Measurements from ENCODE around the gene VMAC. TPM values are rescaled to one million over a fixed set of nuclear protein-coding genes. Genes with fewer than 3 reads are reported as not detected.

The VMAC gene
- total and polyA plus RNA-seq, 2 donors from 2014 or later = 2.3 to 8.7 TPM

GRCh38 chr19:5932609-5933262, 28.1 kb downstream of the VMAC start:
- Histone ChIP-seq H3K9me3 (ENCODE audit: control insufficient read depth in 2 of 3, insufficient read depth in 1 of 3, low read length in 3 of 3) (no peaks in the 10 kb centered on the region), H3K27me3 (ENCODE audit: control insufficient read depth, insufficient read depth, low read length) (no peaks in the 10 kb centered on the region), H3K27ac (ENCODE audit: low read depth in 2 of 2, low read length in 2 of 2) (no peak overlapping the region), H3K36me3 (ENCODE audit: control insufficient read depth in 2 of 3, insufficient read depth in 3 of 3, low read length in 3 of 3) (peaks cover 7 to 30% (median 16%) of the 10 kb centered on the region in 3 donors), H3K9ac (ENCODE audit: low read length in 3 of 3) (no peak overlapping the region), H3K4me3 (ENCODE audit: low read length in 3 of 3) (no peak overlapping the region), H3K4me1 (ENCODE audit: control insufficient read depth in 2 of 3, insufficient read depth in 2 of 3, low read depth in 1 of 3, low read length in 3 of 3) (peaks cover 0 to 3% (median 2%) of the 10 kb centered on the region in 3 donors)
- no peak for DNase-seq
- TF ChIP-seq, protein P1, sequence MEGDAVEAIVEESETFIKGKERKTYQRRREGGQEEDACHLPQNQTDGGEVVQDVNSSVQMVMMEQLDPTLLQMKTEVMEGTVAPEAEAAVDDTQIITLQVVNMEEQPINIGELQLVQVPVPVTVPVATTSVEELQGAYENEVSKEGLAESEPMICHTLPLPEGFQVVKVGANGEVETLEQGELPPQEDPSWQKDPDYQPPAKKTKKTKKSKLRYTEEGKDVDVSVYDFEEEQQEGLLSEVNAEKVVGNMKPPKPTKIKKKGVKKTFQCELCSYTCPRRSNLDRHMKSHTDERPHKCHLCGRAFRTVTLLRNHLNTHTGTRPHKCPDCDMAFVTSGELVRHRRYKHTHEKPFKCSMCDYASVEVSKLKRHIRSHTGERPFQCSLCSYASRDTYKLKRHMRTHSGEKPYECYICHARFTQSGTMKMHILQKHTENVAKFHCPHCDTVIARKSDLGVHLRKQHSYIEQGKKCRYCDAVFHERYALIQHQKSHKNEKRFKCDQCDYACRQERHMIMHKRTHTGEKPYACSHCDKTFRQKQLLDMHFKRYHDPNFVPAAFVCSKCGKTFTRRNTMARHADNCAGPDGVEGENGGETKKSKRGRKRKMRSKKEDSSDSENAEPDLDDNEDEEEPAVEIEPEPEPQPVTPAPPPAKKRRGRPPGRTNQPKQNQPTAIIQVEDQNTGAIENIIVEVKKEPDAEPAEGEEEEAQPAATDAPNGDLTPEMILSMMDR (IDR thresholded peaks at IDR 0.05; ENCODE audit: borderline replicate concordance, extremely low read depth, insufficient read depth) = no peak
- no peak for FAIRE-seq
- intact Hi-C loops (cut with DNase I) = no loop called here

GRCh38 chr19:5933391-5934068, 28.9 kb downstream of the VMAC start:
- H3K9me3 ChIP-seq (ENCODE audit: control insufficient read depth in 2 of 3, insufficient read depth in 1 of 3, low read length in 3 of 3) = no peaks in the 10 kb centered on the region

DNA sequence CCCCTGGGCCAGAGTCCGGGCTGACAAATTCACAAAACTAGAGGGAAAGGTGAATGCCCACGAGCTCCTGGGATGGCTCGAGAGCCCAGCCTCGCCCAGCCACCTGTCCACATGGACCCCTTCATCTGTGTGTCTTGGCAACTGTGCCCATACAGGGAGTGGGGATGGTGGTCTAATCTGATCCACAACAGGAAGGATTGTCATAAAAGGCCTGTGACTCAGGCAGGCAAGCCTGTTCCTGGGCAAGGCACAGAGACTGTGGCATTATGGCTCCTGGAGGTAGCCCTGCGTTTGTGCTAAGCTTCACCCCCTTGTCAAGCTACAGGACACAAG, 29.4 kb downstream of the VMAC start:
- Histone ChIP-seq H3K4me1 (ENCODE audit: control insufficient read depth in 2 of 3, insufficient read depth in 2 of 3, low read depth in 1 of 3, low read length in 3 of 3) (peaks cover 0 to 2% (median 2%) of the 10 kb centered on the region in 3 donors), H3K9ac (ENCODE audit: low read length in 3 of 3) (no peak overlapping the region), H3K27me3 (ENCODE audit: control insufficient read depth, insufficient read depth, low read length) (no peaks in the 10 kb centered on the region), H3K4me3 (ENCODE audit: low read length in 3 of 3) (no peak overlapping the region), H3K9me3 (ENCODE audit: control insufficient read depth in 2 of 3, insufficient read depth in 1 of 3, low read length in 3 of 3) (no peaks in the 10 kb centered on the region), H3K27ac (ENCODE audit: low read depth in 2 of 2, low read length in 2 of 2) (no peak overlapping the region), H3K36me3 (ENCODE audit: control insufficient read depth in 2 of 3, insufficient read depth in 3 of 3, low read length in 3 of 3) (peaks cover 5 to 28% (median 11%) of the 10 kb centered on the region in 3 donors)
- intact Hi-C loops (cut with DNase I) = no loop called here
- no peak for DNase-seq
- FAIRE-seq = no peak
- TF ChIP-seq, protein P1 (IDR thresholded peaks at IDR 0.05; ENCODE audit: borderline replicate concordance, extremely low read depth, insufficient read depth) = no peak

More at GRCh38 chr19:5933391-5934068, 28.9 kb downstream of the VMAC start:
- Histone ChIP-seq H3K4me1 (ENCODE audit: control insufficient read depth in 2 of 3, insufficient read depth in 2 of 3, low read depth in 1 of 3, low read length in 3 of 3) (peaks cover 0 to 2% (median 2%) of the 10 kb centered on the region in 3 donors), H3K9ac (ENCODE audit: low read length in 3 of 3) (no peak overlapping the region), H3K27ac (ENCODE audit: low read depth in 2 of 2, low read length in 2 of 2) (no peak overlapping the region), H3K36me3 (ENCODE audit: control insufficient read depth in 2 of 3, insufficient read depth in 3 of 3, low read length in 3 of 3) (peaks cover 5 to 28% (median 15%) of the 10 kb centered on the region in 3 donors), H3K4me3 (ENCODE audit: low read length in 3 of 3) (no peak overlapping the region), H3K27me3 (ENCODE audit: control insufficient read depth, insufficient read depth, low read length) (no peaks in the 10 kb centered on the region)
- no peak for DNase-seq
- intact Hi-C loops (cut with DNase I) = no loop called here
- no peak for FAIRE-seq
- TF ChIP-seq, protein P1 (IDR thresholded peaks at IDR 0.05; ENCODE audit: borderline replicate concordance, extremely low read depth, insufficient read depth) = no peak

All from kidney (tissue), 14 donors.